DMS153 (cell line): ENCODE measurements around the gene NT5C.

Experiments
- DNase-seq: peaks from one replicate; lab custom pipeline; 2025; lab: John Stamatoyannopoulos, UW

NT5C gene

DNA sequence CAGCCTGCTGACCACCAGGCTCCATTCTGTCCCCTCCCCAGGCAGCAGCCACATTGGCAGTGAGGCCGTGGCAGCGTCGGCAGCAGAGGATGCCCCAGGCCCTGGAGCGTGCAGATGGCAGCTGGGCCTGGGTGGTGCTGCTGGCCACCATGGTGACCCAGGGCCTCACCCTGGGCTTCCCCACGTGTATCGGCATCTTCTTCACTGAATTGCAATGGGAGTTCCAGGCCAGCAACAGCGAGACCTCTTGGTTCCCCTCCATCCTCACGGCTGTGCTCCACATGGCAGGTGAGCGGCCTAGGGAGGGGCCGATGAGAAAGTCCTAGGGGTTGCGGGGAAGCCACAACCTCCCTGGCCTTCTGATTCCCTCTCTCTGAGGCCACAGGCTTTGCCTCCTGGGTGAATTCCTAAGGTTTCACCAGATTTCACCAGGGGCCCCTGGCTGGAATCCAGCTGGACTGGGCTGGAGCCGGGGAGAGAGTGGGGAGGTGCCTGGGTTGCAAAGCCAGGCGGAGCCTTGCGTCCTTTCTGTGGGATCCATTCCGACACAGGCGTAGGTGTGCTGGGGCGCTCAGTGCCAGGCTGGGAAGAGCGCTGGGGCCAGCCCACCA, 37.9 kb downstream of the NT5C start:
- no peak for DNase-seq

DNA sequence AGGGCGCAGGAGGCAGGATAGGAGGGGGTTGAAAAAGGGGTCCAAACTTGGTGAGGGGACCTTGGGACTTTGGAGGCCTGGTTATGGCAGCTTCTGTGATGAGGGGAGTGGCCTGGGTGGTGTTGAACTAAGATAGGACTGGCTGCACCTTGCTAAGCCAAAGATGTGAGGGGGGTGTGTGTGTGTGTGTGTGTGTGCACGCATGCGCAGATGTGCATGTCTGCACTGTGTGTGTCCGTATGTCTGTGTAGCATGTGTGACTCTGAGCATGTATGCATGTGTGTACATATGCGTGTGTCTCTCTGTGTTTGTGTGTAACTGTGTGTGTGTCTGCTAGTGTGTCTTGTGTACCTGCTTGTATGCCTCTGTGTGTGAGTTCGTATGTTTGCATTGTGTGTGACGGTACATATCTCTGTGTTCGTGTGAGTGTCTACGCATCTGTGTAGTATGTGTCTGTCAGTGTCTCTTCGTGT, 39.7 kb downstream of the NT5C start:
- no peak for DNase-seq

- DNase-seq: no peak
Observed at GRCh38 chr17:75090871-75091854, 40.4 kb downstream of the NT5C start.

GRCh38 chr17:75088465-75089417, 42.8 kb downstream of the NT5C start:
- no peak for DNase-seq

GRCh38 chr17:75087558-75088453, 43.7 kb downstream of the NT5C start, which contains the start of gene SLC16A5:
SLC16A5 (plus strand) TSS chr17:75087954; CDS start chr17:75093637, 5,683 bp downstream.
- DNase-seq: peak; percentile 19

DNA sequence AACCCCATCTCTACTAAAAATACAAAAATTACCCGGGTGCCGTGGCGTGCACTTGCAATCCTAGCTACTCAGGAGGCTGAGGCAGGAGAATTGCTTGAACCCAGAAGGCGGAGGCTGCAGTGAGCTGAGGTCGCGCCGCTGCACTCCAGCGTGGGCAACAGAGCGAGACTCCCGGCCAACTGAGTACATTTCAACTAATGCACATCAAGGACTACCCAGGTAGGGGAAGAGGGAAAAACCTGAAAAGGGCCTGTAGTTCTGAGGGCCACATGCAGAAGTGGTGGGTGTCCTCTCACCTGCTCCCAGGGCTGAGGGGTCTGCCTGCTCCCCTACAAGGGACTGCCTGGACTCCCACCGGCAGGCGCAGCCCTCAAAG, 44.4 kb downstream of the NT5C start:
- no peak for DNase-seq

DNA sequence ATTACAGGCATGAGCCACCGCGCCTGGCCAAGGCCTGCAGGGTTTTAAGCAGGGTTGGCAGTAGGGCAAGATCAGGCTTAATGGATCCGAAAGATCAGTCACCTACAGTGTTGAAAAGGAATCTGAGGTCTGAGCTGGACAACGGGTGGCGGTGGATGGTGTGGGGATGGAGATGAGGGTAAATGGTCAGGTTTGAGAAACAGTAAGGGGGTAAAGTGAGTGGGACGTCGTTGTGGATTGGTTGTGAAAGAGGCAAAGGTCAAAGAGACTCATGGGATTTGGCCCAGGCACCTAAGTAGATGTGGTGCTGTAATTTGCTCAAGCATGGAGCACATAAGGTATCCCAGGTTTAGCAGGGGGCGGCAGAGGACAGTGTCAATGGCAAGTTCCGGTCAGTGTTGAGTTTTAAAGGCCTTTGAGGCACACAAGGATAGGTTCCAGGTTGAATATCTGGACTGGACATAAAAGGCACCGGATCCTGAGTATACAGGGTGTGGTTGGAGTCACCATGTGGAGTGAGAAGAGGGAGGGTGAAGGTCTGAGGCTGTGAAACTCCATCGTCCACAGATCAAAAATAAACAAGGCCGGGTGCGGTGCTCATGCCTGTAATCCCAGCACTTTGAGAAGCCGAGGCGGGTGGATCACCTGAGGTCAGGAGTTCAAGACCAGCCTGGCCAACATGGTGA, 44.9 kb downstream of the NT5C start:
- DNase-seq: no peak

DNA sequence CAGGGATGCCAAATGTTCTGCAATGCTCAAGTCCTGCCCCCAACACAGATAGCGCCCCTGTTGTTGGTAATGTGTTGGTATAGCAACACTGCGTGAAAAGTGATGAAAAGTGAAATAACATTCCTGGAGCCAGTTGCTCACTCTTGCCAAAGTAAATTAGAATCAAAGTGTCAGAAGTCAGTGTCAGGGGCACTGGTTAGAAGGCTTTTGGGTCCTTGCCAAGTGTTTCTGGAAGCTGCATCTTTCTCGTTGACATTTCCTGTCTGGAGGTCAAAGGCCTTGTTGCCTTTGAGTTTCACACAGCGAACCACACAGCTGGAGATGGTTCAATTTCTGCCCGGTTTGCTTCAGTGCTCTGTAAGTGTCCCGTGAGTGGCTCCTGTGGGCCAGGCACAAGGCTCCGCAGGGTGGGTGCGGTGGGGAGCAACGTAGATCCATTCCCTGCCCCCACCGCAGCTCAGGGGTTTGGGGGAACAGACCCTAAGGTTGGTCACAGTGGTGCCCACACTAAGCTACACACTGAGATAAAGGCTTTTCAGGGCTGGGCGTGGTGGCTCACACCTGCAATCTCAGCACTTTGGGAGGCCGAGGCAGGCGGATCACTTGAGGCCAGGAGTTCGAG, 47.4 kb downstream of the NT5C start:
- no peak for DNase-seq

DNA sequence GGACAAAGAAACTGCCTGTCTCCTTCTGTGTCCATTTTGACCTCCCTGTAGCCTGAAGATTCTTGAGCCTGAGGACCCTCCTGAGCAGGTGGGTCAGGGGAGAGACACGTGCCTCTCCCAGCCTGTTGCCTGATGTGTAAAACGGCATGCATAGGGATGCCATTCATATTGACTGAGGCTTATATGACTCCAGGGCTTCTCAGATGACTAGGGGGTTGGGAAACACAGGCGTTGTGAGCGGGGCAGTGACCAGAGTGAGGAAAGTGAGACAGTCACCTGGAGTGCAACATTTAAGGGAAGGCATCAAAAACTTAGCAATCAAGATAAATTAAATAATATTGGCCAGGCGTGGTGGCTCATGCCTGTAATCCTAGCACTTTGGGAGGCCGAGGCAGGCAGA, 48.9 kb downstream of the NT5C start:
- no peak for DNase-seq

- DNase-seq: no peak
Observed at GRCh38 chr17:75081611-75082540, 49.7 kb downstream of the NT5C start.
